ENCODE results near the gene ZNF112.
"Not testable (repeated sequence)": the region's sequence is repeated elsewhere in the genome, so short reads cannot be mapped to it uniquely, and the experiment has no call there.

Gene ZNF112

GRCh38 chr19:44356383-44357111 lies at the start of gene ZNF112:
Gene ZNF112, minus strand, starts transcription at chr19:44356680. Its CDS starts 16,141 bp downstream, at chr19:44340539.
- no peak for DNase-seq (ENCODE audit: low spot score)

GRCh38 chr19:44401139-44402115 lies 44.9 kb upstream of the ZNF112 start, which contains the start of gene ZNF285:
Gene ZNF285, minus strand, starts transcription at chr19:44401608. Its CDS starts 4,395 bp downstream, at chr19:44397213.
- DNase-seq (ENCODE audit: low spot score): peak; percentile 72

GRCh38 chr19:44389268-44389667 lies 32.8 kb upstream of the ZNF112 start:
- DNase-seq (ENCODE audit: low spot score): not testable (repeated sequence)

GRCh38 chr19:44374789-44375188 lies 18.3 kb upstream of the ZNF112 start:
- no peak for DNase-seq (ENCODE audit: low spot score)

- no peak for DNase-seq (ENCODE audit: low spot score)
These were observed 15.5 kb upstream of the ZNF112 start for GRCh38 chr19:44371815-44372480.

GRCh38 chr19:44367024-44367423 lies 10.5 kb upstream of the ZNF112 start:
- no peak for DNase-seq (ENCODE audit: low spot score)

GRCh38 chr19:44346556-44346955 lies 9.9 kb downstream of the ZNF112 start:
- DNase-seq (ENCODE audit: low spot score): no peak

- no peak for DNase-seq (ENCODE audit: low spot score)
These were observed 10.5 kb downstream of the ZNF112 start for GRCh38 chr19:44345959-44346358.

- DNase-seq (ENCODE audit: low spot score): no peak
These were observed 12.2 kb downstream of the ZNF112 start for GRCh38 chr19:44344255-44344654.

GRCh38 chr19:44341794-44342193 lies 14.7 kb downstream of the ZNF112 start:
- DNase-seq (ENCODE audit: low spot score): no peak

GRCh38 chr19:44334639-44335038 lies 21.8 kb downstream of the ZNF112 start:
- DNase-seq (ENCODE audit: low spot score): not testable (repeated sequence)

- no peak for DNase-seq (ENCODE audit: low spot score)
These were observed 24.3 kb downstream of the ZNF112 start for GRCh38 chr19:44332145-44332544.

- no peak for DNase-seq (ENCODE audit: low spot score)
These were observed 40.6 kb downstream of the ZNF112 start for GRCh38 chr19:44315883-44316282.

- DNase-seq (ENCODE audit: low spot score): no peak
These were observed 43.2 kb downstream of the ZNF112 start for GRCh38 chr19:44313231-44313630.

GRCh38 chr19:44308011-44308410 lies 48.5 kb downstream of the ZNF112 start:
- no peak for DNase-seq (ENCODE audit: low spot score)

GRCh38 chr19:44306283-44306682 lies 50.2 kb downstream of the ZNF112 start:
- no peak for DNase-seq (ENCODE audit: low spot score)

GRCh38 chr19:44305457-44305856 lies 51.0 kb downstream of the ZNF112 start:
- DNase-seq (ENCODE audit: low spot score): no peak

GRCh38 chr19:44304659-44305193 lies 51.8 kb downstream of the ZNF112 start, which contains the start of gene ZNF235:
Gene ZNF235, minus strand, starts transcription at chr19:44305025. Its CDS starts 1,621 bp downstream, at chr19:44303404.
- DNase-seq (ENCODE audit: low spot score): peak; percentile 80

GRCh38 chr19:44303976-44304568 lies 52.4 kb downstream of the ZNF112 start:
- DNase-seq (ENCODE audit: low spot score): no peak

GRCh38 chr19:44303320-44303719 lies 53.2 kb downstream of the ZNF112 start:
- DNase-seq (ENCODE audit: low spot score): no peak

- DNase-seq (ENCODE audit: low spot score): no peak
These were observed 71.5 kb downstream of the ZNF112 start for GRCh38 chr19:44284968-44285367.

All from CD4-positive, alpha-beta T cell treated with Interleukin-2 at 100 ng/mL for 4 hours (primary cell).